ENCODE measurements around the gene PAH.

The PAH gene

GRCh38 chr12:102950107-102950949 is 33.3 kb upstream of the PAH start:
- DNase-seq (ENCODE audit: low read depth in 2 of 2), result no peak

DNA sequence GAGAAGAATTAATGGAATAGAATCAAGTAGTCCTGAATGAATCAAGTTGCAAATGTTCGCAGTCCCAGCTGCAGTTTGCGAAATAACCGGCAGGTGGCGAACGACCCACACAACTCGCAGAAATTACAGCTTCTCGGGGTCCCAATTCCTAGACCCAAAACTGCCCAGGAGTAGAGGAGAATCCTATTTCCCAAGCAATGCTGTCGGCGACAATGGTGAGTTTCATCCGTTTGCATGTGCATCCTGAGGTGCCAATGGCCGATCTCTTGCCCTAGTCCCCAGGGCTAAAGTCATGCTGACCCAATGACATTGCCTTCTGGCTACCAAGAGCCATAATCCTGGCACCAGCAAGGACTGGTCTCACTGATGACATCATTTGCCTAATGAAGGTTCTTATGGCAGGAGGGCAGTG is 31.9 kb upstream of the PAH start:
- DNase-seq (ENCODE audit: low read depth in 2 of 2), result peak in 1 of 2 donors; percentile 54

GRCh38 chr12:102946042-102946441 is 29.0 kb upstream of the PAH start:
- no peak for DNase-seq (ENCODE audit: low read depth in 2 of 2)

DNA sequence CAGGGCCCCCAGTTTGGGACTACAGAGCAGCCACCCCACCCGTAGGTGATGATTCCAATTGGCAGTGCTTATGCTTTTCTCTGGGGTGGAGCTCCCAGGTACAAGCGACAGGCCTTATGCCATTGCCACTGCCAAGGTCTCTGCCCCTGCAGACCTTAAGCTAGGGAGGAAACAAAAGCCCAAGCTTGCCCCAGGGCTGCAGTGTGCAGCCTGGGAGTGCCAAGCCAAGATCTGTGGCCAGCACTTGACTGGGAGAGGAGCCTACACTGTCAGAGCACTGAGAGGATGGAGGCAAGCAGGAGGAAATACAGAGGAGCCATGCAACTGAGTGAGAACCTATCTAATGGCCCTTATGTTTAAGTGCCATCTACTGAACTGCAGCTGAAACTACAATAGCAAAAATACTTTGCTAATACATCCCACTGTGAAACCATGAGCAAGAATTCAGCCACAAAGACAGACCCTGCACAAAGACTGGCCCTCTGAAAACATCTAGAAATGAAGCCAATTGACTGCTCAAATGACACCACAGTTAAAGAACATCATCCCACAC is 22.7 kb upstream of the PAH start:
- DNase-seq (ENCODE audit: low read depth in 2 of 2), result no peak

GRCh38 chr12:102939059-102939458 is 22.0 kb upstream of the PAH start:
- DNase-seq (ENCODE audit: low read depth in 2 of 2), result no peak

DNA sequence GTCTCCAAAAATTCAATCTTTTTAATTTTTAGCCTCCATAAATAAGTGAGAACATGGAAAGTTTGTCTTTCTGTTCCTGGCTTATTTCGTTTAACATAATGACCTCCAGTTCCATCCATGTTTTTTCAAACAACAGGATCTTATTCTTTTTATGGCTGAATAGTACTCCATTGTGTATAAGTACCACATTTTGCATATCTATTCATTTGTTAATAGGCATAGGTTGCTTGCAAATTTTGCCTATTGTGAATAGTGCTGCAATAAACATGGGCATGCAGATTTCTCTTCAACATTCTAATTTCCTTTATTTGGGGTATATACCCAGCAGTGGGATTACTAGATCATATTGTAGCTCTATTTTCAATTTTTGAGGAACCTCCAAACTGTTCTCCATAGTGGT is 16.1 kb upstream of the PAH start:
- no peak for DNase-seq (ENCODE audit: low read depth in 2 of 2)

- no peak for DNase-seq (ENCODE audit: low read depth in 2 of 2)
These were observed 10.2 kb upstream of the PAH start for GRCh38 chr12:102927220-102927619.

- no peak for DNase-seq (ENCODE audit: low read depth in 2 of 2)
These were observed 4.2 kb upstream of the PAH start for GRCh38 chr12:102921240-102921639.

- DNase-seq (ENCODE audit: low read depth in 2 of 2), result no peak
These were observed 3.2 kb upstream of the PAH start for GRCh38 chr12:102920271-102920670.

GRCh38 chr12:102918840-102919239 is 1.8 kb upstream of the PAH start:
- DNase-seq (ENCODE audit: low read depth in 2 of 2), result no peak

GRCh38 chr12:102916252-102917025 is 605 bp downstream of the PAH start:
- DNase-seq (ENCODE audit: low read depth in 2 of 2), result no peak

DNA sequence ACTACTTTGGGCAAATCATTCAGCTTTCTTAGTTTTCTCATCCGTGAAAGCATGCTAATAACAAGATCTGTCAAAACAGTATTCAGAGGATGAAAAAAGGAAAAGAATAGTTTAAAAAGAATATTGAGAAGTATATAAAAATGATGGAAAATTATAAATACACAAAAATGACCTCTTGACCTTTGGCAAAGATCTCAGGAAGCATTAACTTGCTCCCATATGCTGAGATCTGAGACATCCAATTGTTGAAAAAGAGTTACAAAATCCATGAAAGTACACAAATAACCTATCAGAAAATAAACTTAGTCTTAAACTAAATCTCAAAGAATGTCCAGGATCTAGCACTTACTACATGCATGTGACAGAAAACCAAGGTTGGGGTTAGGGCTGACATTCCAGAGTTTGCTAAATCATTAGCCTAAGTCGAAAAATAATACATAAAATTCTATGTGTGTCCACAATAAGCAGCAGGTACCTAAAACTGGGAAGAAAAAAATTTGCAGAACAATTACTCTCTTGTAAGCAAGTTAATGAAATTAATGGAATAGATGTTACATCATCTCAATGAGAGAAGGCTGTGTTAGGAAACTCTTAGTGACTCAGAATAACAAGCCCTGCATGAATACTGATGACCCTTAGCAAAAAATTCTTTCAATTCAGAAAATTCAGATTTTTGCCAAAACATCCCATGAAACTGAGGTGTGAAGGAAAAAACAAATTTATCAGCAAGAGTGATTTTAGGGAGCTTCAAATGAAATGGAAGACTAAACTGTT is 3.4 kb downstream of the PAH start:
- no peak for DNase-seq (ENCODE audit: low read depth in 2 of 2)

GRCh38 chr12:102912258-102912657 is 4.8 kb downstream of the PAH start:
- DNase-seq (ENCODE audit: low read depth in 2 of 2), result no peak

DNA sequence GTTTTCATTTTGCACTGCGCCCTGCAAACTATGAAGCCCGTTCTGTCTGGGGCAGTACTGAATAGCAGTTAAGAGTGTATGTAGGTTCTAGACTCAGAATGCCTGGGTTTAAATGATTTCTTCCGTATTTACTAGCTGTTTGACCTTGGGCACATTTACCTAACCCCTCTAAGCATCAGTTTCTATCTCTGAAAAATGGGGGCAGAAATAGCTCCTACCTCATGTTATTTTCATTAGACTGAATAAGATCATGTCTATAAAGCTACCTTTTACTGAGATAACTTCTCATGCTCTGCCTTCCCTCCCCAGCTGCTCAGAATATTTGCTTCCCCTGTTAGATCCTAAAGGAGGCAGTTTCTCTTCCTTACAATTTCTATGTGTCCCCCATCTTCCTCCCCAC is 5.7 kb downstream of the PAH start:
- DNase-seq (ENCODE audit: low read depth in 2 of 2), result no peak

GRCh38 chr12:102910792-102911191 is 6.3 kb downstream of the PAH start:
- no peak for DNase-seq (ENCODE audit: low read depth in 2 of 2)

GRCh38 chr12:102910137-102910536 is 6.9 kb downstream of the PAH start:
- DNase-seq (ENCODE audit: low read depth in 2 of 2), result no peak

DNA sequence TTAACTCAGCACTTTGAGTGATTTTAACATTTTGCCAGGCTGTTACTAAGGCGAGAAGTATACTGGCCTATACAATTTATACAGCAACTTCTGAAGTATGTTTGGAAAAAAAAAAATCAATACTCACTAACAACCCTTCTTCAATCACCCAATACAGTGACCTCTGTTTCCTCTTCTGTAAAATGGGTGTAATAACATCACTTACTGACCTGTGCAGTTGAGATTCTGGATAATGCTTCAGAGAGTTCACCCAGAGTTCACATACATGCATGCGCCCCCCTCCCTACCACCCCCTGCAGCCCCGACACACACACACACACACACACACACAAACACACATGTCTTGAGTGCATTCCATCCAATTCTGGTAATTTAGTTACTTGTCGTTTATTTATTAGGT is 9.1 kb downstream of the PAH start:
- no peak for DNase-seq (ENCODE audit: low read depth in 2 of 2)

DNA sequence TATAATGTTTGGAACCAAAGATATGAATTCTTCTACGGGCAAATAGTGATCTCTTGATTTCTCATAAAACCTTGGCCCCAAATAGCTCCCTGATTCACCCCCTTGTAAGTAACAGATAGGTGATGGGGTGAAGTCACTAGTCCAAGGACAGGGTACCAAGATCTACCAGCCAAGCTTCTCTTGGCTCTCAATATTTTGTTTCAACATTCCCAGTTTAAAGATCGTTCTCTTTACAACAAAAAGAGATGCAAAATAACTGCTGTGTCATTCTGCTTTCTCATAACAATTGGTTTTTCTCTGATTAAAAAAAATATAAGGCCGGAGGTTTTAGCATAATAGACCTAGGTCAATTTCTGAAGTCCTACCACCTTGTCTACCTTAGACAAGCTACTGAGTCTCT is 11.8 kb downstream of the PAH start:
- no peak for DNase-seq (ENCODE audit: low read depth in 2 of 2)

GRCh38 chr12:102903337-102904007 is 13.6 kb downstream of the PAH start:
- no peak for DNase-seq (ENCODE audit: low read depth in 2 of 2)

- DNase-seq (ENCODE audit: low read depth in 2 of 2), result no peak
These were observed 15.0 kb downstream of the PAH start for GRCh38 chr12:102902093-102902492.

DNA sequence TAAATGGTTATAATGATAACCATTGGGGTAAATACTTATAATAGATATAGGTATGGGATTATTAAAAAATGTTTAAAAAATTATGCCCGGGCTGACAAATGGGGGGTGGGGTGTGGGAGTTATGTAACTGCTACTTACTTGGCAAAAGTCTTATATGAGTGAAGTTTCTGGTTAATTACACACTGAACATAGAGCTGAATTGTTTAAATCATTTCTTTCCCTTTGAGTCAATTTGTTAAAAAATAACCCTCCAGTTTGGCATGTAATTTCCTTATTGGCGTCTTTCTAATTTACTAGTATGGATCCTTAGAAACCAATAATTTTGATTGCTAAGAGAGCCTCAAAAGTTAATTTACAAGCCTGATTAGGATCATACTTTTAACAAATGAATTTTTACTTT is 16.7 kb downstream of the PAH start:
- DNase-seq (ENCODE audit: low read depth in 2 of 2), result no peak

- no peak for DNase-seq (ENCODE audit: low read depth in 2 of 2)
These were observed 21.0 kb downstream of the PAH start for GRCh38 chr12:102896067-102896466.
